Measurements from ENCODE around the gene IL1A.

The IL1A gene

GRCh38 chr2:112818094-112818902 is 34.0 kb upstream of the IL1A start:
- no peak for DNase-seq (ENCODE audit: low read depth)

- DNase-seq (ENCODE audit: low read depth): no peak
Observed at GRCh38 chr2:112817082-112817689, 32.9 kb upstream of the IL1A start.

DNA sequence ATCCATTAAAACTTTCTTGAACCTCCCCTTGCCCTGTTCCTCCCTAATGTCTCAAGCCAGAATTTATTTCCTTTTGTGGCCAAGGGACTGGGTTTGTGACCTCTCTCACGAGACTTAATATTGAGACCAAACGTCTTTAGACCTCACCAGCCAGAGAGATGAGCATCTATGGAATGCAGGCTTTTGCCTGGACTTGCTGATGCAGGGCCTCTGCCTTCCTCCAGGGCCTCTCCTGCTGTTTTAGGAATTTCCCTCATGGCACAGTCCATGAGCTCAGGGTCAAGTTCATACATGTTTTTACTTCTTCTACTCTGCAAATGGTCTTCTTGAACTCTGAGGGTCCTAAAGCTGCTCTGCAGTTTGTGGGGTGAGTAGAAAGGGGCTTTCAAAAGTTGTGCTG is 30.0 kb upstream of the IL1A start:
- no peak for DNase-seq (ENCODE audit: low read depth)

DNA sequence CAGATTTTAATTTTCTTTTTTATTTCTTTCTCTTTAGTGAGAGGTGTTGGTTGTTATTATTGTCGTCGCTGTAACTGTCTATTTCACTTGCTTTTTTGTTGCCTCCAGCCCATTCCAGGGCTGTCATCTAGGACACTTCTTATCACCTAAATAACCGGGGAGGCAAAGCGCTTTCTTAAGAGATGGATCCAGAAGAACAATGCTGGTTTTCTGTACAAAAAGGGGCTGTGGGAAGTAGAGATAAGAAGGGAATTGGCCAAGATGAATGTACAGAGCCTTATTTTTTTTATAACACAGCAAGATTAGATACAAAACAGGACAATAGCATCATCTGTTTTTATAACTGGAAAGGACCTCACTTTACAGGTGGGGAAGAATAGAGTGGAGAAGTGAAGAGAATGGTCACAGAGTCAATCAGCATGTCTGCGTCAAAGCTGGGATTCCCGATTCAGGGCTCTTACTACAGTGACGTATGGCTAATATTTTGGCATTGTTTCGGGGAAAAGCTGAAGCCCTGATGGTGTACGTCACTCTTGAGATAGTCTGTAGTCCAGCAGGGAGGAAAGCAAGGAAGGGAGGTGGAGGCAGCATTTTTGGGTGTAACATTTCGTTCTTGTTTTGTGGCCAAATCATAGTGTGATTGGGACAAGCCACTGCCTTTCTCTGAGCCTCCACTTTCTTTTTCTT is 29.1 kb upstream of the IL1A start:
- DNase-seq (ENCODE audit: low read depth): no peak

DNA sequence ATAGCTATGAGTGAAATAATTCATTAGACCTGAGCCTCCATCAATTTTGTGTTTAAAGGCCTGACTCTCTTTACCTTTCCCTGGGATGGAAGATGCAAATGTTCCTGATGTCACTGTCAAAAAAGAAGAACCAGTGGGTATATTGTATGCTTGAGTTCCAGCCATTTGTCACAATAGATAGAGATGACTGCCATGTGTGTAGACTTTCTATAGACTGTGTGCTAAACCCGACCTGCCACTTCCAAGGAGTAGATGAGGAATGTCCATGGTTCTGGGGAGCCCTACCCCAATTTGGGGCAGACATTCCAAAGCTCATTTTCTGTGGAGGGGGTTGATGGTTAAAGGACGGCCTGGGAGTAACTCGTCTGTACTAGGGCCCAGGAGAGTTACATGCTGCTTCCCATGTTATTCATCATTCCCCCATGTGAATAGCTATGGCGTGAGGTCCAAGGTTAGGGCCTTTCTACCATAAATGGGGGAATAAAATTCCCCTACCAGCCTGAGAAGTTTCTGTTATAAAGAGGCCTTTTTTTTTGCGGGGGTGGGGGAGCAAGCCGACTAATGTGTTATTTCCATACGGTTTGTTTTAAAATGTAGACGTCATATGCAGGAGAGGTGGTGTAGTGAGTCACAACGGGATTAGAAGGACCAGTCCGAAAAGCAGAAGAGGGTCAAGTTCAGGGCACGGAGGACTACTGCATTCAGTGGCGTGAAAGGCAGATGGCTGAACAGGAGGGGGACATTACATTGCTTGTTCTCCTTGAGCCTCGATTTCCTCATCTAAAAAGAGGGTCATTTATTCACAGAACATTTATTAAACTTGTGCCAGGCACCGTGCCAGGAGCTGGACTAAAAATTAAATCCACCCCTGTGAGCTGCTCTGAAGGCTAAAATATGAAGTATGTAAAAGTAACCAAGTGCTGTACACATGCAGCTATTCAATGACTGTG is 28.3 kb upstream of the IL1A start:
- DNase-seq (ENCODE audit: low read depth): no peak

DNA sequence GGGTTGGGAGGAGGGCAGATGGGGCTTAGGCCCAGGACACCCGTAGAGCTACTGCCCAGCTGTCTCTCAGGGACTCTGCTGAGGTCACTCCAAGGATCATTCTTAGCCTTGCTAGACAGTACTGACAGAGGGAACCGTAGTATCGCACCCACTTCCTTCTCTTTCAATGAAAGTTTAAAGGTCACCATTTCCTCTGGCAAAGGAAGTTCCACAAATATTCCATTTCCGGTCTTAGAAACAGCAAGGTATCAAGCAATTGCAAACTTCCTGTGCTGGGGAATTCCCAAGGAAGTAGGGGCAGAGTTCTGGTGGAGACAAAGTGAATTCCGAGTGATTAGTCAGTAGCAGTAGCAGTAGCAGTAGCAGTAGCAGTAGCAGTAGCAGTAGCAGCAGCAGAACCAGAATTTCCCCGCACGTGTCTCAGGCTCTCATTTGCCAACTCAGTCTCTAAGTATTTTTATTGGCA is 27.6 kb upstream of the IL1A start:
- no peak for DNase-seq (ENCODE audit: low read depth)

GRCh38 chr2:112811276-112811831 is 27.1 kb upstream of the IL1A start:
- DNase-seq (ENCODE audit: low read depth): no peak

GRCh38 chr2:112809112-112809511 is 24.8 kb upstream of the IL1A start:
- DNase-seq (ENCODE audit: low read depth): no peak

DNA sequence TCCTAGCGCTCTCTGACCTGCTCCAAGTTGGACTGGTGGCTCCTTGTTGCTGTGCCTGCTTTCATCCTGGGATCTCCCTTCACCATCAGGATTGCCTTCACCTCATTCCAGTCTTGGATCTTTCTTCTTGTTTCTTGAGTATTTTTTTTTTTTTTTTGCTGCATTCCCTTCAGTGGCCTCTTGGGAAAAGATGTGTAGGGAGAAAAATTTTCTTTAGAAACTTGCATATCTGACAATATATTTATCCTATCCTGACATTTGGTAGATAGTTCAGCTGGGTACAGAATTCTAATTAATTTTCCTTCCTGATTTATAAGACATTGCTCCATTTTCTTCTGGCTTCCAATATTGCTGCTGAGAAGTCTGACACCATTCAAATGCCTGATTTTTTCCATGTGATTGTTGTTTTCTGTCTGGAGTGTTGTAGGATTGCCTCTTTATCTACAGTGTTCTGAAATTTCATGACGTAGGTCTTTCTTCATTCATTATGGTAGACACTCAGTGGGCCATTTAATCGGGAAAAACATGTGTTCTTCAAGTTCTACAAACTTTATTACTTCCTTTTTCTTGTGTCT is 23.0 kb upstream of the IL1A start:
- DNase-seq (ENCODE audit: low read depth): no peak

DNA sequence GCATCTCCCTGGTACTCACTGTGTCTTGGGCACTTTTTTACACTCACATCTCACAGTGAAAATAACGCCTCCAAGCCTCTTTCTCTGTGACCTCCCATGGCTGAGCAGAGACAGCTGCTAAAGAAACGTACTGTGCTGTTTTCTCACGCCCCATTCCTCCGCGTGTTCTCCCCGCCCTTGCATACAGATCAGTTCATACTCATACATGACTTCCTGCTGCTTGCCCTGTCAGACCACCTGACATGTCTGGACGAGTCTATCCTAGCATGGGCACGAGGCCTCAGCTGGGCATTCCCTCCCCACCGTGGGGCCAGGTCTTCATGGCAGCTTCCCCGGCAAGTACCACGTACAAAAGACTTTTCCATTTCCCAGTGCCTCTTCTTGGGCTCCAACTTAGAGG is 21.2 kb upstream of the IL1A start:
- DNase-seq (ENCODE audit: low read depth): no peak

DNA sequence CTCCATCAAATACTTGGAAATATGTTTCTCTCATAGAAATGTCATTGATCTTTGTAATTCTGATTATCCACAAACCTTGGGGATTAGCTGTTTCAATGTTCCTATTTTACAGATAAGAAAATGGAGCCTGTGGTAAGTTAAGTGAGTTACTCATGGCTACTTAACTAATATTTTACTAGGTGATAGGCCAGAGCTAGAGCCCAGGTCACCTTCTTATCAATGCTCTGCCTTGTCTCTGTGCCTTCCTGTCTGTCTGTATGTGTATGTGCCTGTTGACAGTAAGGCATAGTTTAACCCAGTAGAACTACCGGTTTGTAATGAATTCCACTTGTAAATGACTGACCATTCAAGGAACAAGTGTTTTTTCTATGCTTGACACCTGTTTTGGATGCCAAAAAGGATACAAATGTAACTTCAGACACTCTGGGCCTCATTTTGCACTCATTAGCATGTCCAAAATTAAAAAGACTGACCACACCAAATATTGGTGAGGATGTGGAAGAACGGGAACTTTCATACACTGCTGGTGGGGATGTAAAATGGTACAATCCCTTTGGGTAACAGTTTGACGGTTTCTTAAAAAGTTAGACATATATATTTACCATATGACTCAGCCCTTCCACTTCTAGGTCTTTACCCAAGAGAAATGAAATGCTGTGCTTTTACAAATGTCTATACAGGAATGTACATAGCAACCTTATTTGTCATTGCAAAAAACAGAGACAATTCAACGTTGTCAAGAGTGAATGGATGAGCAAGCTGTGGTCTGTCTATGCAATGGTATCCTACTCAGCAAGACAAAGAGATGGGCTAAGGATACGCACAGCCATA is 19.6 kb upstream of the IL1A start:
- no peak for DNase-seq (ENCODE audit: low read depth)

DNA sequence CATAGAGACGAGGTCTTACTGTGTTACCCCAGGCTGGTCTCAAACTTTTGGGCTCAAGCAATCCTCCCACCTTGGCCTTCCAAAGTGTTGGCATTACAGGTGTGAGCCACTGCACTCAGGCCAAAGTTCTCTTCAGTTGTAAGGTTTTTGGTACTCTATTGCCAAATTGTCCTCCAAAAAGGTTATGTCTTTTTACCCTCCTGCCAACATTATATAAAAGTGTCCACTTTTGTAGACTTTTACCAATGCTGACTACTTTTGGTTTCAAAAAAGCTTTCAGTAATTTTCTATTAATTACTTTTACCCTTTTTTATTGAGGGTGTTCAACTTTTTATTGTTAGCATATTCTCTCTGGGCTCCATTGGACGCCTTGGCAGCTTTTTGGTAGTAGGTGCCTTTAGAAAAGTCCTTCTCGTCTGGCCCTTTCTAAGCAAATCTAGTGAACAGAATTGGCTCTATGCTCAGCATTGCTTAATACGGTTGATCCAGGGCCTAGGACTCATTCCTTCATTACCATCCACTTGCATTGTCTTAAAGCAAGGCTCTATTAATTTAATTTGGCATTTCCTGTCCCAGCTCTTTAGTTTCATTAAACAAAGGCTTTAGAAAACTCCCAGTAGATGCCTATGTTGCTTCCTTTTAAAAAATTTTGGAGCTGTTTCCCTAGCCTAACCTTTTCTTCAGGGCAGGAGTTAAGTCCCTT is 16.7 kb upstream of the IL1A start:
- no peak for DNase-seq (ENCODE audit: low read depth)

DNA sequence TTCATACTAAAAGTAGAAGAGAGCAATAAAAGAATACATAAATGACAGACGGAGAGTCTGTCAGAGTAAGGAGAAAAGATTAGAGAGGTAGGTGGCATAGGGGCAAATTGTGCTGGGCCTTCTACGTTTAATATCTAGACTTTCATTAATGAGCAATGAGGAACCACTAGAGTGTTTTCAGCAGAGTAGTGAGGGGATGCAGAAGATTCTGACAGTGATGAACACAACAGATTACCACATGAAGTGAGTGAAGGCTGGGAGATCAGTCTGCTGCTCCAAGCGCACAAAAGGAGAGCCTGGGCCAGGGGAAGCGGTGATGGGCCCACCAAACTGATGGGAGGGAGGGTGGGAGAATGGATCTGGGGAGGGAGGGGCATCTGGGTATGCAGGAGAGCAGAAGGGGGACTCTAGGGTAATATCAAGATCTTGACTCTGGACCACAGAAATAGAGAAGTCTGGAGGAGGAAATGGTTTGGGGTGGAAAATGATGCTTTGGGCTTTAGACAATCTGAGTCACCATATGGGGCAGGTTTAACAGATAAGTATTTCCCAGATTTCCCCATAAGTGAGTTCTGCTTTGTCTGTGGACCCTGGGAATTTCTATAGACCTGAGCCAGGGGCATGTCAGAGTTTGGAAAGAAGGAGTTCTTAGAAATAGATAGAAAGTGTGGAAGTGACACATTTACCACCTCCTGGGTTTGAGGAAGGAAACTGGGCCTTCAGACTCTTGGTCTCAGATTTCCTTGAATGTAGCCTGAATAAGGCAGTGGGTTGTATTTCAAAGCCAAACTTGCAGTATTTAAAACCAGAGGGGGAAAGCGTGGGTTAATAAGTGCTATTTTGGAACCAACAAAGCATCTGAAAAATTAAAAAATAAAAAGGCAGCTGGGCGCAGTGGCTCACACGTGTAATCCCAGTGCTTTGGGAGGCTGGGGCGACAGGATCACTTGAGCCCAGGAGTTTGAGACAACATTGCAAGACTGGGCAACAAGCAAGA is 15.0 kb upstream of the IL1A start:
- DNase-seq (ENCODE audit: low read depth): no peak

GRCh38 chr2:112796486-112796885 is 12.2 kb upstream of the IL1A start:
- DNase-seq (ENCODE audit: low read depth): no peak

DNA sequence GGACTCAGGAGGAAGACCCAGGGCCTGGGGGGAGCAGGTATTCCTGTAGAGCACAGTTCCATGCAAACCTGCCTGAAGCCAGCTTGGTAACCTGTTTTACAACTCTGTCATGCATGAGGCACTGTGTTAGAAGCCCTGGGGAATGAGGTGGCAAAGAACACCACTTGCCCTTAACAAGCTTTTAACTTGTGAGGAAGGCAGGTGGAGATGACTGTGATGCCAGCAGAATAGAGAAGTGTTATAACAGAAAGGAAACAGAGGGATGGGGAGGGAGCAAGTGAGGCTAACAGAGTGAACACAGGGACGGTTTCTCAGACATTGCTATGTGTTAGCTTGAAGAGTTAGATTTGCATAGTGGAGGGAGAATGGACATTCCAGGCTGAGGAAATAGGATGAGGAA is 11.5 kb upstream of the IL1A start:
- no peak for DNase-seq (ENCODE audit: low read depth)

DNA sequence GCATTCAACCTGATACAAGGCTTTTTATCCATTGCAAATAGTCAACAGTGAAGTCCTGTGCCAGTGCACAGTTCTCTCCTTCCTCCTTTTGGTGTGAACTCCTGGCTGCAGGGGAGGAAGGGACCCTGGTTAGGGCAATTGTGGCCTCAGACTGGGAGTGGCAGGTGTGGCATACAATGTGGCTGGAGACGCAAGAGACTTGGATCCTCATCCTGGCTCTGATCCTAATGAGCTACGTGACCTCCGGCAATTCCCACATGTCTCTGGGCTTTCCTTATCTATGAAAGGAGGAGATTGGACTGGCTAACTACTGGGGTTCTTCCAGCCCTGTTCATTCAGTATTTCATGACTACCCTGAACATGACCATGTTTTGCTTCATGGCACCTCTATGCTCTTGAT is 10.5 kb upstream of the IL1A start:
- DNase-seq (ENCODE audit: low read depth): no peak

DNA sequence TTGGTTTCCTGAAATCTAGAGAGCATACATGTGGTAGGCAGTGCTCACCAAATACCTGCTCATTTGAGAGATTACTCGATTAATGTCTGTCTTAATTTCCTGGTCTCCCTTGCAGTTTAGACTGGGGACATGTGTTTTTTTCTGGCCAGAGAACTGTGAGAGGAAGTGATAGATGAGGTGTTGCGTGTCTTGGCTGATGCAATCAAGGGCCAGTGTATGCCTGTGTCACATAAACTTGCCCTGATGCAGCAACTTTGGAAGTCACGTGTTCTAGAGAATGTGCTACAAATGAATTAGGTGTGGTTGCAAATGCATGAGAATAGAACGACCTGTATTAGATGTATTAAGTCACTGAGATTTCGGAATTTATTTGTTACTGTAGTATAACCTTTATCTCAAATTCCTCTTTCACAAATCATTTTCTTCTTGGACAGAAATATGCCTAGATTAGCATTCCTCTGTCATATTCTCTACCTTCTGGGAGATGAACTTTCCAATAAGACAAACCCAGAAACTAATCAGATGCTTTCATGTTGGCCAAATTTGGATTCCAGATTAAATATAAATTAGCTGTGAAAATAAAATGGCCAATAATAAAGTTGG is 9.9 kb upstream of the IL1A start:
- no peak for DNase-seq (ENCODE audit: low read depth)

DNA sequence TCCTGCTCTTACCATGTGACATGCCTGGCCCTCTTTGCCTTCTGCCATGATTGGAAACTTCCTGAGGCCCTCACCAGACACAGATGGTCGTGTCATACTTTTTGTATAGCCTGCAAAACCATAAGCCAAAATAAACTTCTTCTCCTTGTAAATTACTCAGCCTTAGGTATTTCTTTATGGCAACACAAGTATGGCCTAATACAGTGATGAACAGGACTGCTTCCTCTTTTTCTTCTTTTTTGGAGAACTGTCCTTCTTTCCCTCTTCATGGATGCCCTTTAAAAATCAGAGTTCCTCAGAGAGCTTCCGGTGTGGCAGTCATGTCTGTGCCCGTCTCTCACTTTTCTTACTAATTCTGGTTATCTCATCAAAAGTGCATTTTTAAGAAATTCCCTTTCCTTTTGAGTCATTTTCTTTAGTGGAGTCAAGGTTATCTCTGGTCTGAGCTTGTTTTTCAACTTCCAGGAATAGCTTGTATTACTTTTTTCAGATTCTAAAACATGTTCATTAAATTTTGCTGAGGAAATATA is 9.2 kb upstream of the IL1A start:
- DNase-seq (ENCODE audit: low read depth): no peak
